CD4-positive, CD25-positive, alpha-beta regulatory T cell (primary cell): ENCODE data around the gene SORCS2. TPM values are rescaled to one million over a fixed set of nuclear protein-coding genes. Genes with fewer than 3 reads are reported as not detected.

Experiments
- ATAC-seq, 2 donors: fragments of 150-1000 bp; cut with Tn5 transposase; one replicate each; pipeline ENCODE4 v1.10.0; 2021; ENCODE audit warnings: low read depth in 2 of 2, moderate number of reproducible peaks in 2 of 2, moderate library complexity in 1 of 2
- DNase-seq, 3 donors: peaks; one replicate each; pipeline versions ENCODE4 v3.0.0 to v3.0.0-alpha.2; 2012 to 2022; ENCODE audit warnings: mixed read lengths in 1 of 3
- H3K27ac ChIP-seq: one replicate; pipeline ENCODE4 v1.7.0; 2013; ENCODE audit warnings: mild to moderate bottlenecking, low read length; ENCODE audit not compliant: insufficient read depth, poor library complexity, severe bottlenecking
- H3K27me3 ChIP-seq: one replicate; pipeline ENCODE4 v1.7.0; 2013; ENCODE audit warnings: low read length; ENCODE audit not compliant: control insufficient read depth, insufficient read depth
- H3K36me3 ChIP-seq: one replicate; pipeline ENCODE4 v1.7.0; 2013; ENCODE audit warnings: mild to moderate bottlenecking, low read length, moderate library complexity; ENCODE audit not compliant: control insufficient read depth, insufficient read depth
- H3K4me1 ChIP-seq: 2 replicates; pipeline ENCODE4 v1.7.0; 2013; ENCODE audit warnings: mild to moderate bottlenecking, low read length; ENCODE audit not compliant: insufficient read depth, control insufficient read depth, poor library complexity, severe bottlenecking
- H3K4me3 ChIP-seq: one replicate; pipeline ENCODE4 v1.7.0; 2013; ENCODE audit warnings: low read depth, mild to moderate bottlenecking, low read length, moderate library complexity
- H3K9me3 ChIP-seq, 2 experiments: 1 replicate in 1 of 2; 2 replicates in 1 of 2; pipeline ENCODE4 v1.7.0; 2013; ENCODE audit warnings: low read length in 2 of 2, mild to moderate bottlenecking in 1 of 2, moderate library complexity in 1 of 2; ENCODE audit not compliant: control insufficient read depth in 2 of 2
- H3K27ac Mint-ChIP-seq, 3 donors: one replicate each; pipeline ENCODE4 v1.8.0; 2020 to 2022; ENCODE audit warnings: mild to moderate bottlenecking in 3 of 3, mixed read lengths in 3 of 3, moderate library complexity in 2 of 3
- H3K27me3 Mint-ChIP-seq: one replicate; pipeline ENCODE4 v1.8.0; 2022; ENCODE audit warnings: mild to moderate bottlenecking, mixed read lengths
- H3K36me3 Mint-ChIP-seq: one replicate; pipeline ENCODE4 v1.8.0; 2020; ENCODE audit warnings: mixed read lengths
- H3K4me1 Mint-ChIP-seq, 4 donors: one replicate each; pipeline ENCODE4 v1.8.0; 2020 to 2022; ENCODE audit warnings: mixed read lengths in 4 of 4, mild to moderate bottlenecking in 1 of 4
- H3K4me3 Mint-ChIP-seq, 4 donors: one replicate each; pipeline ENCODE4 v1.8.0; 2020 to 2022; ENCODE audit warnings: mild to moderate bottlenecking in 4 of 4, mixed read lengths in 4 of 4, moderate library complexity in 3 of 4
- H3K9me3 Mint-ChIP-seq, 7 donors: one replicate each; pipeline ENCODE4 v1.8.0; 2020 to 2022; ENCODE audit warnings: mixed read lengths in 7 of 7, mild to moderate bottlenecking in 3 of 7, moderate library complexity in 2 of 7
- polyA plus RNA-seq, 4 donors: library from polyadenylated mRNA; unstranded; fragments of 300-500 nt; fragmentation: Illumina TruSeq; gene quantifications; one replicate each; pipeline ENCODE4 v1.2.3, GENCODE V29; 2021
- total RNA-seq: library from RNA; stranded (reverse); gene quantifications from one replicate; pipeline ENCODE4 v1.2.3, GENCODE V29; 2022

SORCS2 gene
- total and polyA plus RNA-seq, 5 donors from 2014 or later: not detected

- DNase-seq (no peak), ATAC-seq (no peak)
- Histone ChIP-seq H3K4me3 (no peak overlapping the region), H3K4me1 (no peaks in the 10 kb centered on the region), H3K27ac (no peak overlapping the region), H3K9me3 (no peaks in the 10 kb centered on the region), H3K36me3 (no peaks in the 10 kb centered on the region), H3K27me3 (no peaks in the 10 kb centered on the region)
- Mint-ChIP-seq H3K27ac (no peak overlapping the region), H3K36me3 (no peaks in the 10 kb centered on the region), H3K4me1 (no peaks in the 10 kb centered on the region), H3K27me3 (peaks cover 13% of the 10 kb centered on the region), H3K4me3 (no peak overlapping the region), H3K9me3 (peaks cover 0 to 7% (median 0%) of the 10 kb centered on the region in 7 donors)
These were observed 434.2 kb downstream of the SORCS2 start for GRCh38 chr4:7626531-7626930.

GRCh38 chr4:7627251-7628250 is 435.2 kb downstream of the SORCS2 start:
- H3K9me3 ChIP-seq: no peaks in the 10 kb centered on the region
- Mint-ChIP-seq H3K27ac (no peak overlapping the region), H3K4me1 (no peaks in the 10 kb centered on the region), H3K27me3 (peaks cover 20% of the 10 kb centered on the region), H3K9me3 (peaks cover 0 to 8% (median 0%) of the 10 kb centered on the region in 7 donors), H3K4me3 (no peak overlapping the region), H3K36me3 (no peaks in the 10 kb centered on the region)
- no peak overlapping the region for H3K27ac ChIP-seq
- ATAC-seq: no peak
- no peak overlapping the region for H3K4me3 ChIP-seq
- no peaks in the 10 kb centered on the region for H3K36me3 ChIP-seq
- H3K27me3 ChIP-seq: no peaks in the 10 kb centered on the region
- DNase-seq: no peak
- no peaks in the 10 kb centered on the region for H3K4me1 ChIP-seq

GRCh38 chr4:7628432-7628831 is 436.1 kb downstream of the SORCS2 start:
- H3K9me3 Mint-ChIP-seq: peaks cover 0 to 8% (median 0%) of the 10 kb centered on the region in 7 donors
- H3K9me3 ChIP-seq: no peaks in the 10 kb centered on the region
- H3K4me3 Mint-ChIP-seq: no peak overlapping the region
- DNase-seq (no peak), ATAC-seq (no peak)
- H3K27me3 Mint-ChIP-seq: peaks cover 22% of the 10 kb centered on the region
- H3K4me1 Mint-ChIP-seq: no peaks in the 10 kb centered on the region
- H3K4me3 ChIP-seq: no peak overlapping the region
- no peak overlapping the region for H3K27ac Mint-ChIP-seq
- H3K36me3 Mint-ChIP-seq: no peaks in the 10 kb centered on the region
- H3K36me3 ChIP-seq: no peaks in the 10 kb centered on the region
- H3K27me3 ChIP-seq: no peaks in the 10 kb centered on the region
- no peak overlapping the region for H3K27ac ChIP-seq
- no peaks in the 10 kb centered on the region for H3K4me1 ChIP-seq

GRCh38 chr4:7629501-7630254 is 437.3 kb downstream of the SORCS2 start:
- Histone ChIP-seq H3K9me3 (no peaks in the 10 kb centered on the region), H3K4me1 (no peaks in the 10 kb centered on the region), H3K36me3 (no peaks in the 10 kb centered on the region), H3K27ac (no peak overlapping the region), H3K27me3 (no peaks in the 10 kb centered on the region), H3K4me3 (no peak overlapping the region)
- H3K4me3 Mint-ChIP-seq: no peak overlapping the region
- no peaks in the 10 kb centered on the region for H3K4me1 Mint-ChIP-seq
- no peak for ATAC-seq
- no peak overlapping the region for H3K27ac Mint-ChIP-seq
- H3K9me3 Mint-ChIP-seq: peaks cover 0 to 6% (median 0%) of the 10 kb centered on the region in 7 donors
- peaks cover 22% of the 10 kb centered on the region for H3K27me3 Mint-ChIP-seq
- H3K36me3 Mint-ChIP-seq: no peaks in the 10 kb centered on the region
- DNase-seq: no peak

GRCh38 chr4:7630568-7631287 is 438.4 kb downstream of the SORCS2 start:
- no peak overlapping the region for H3K27ac ChIP-seq

GRCh38 chr4:7631288-7632014 is 439.1 kb downstream of the SORCS2 start:
- ATAC-seq (no peak), DNase-seq (no peak)
- H3K4me3 Mint-ChIP-seq: no peak overlapping the region
- no peak overlapping the region for H3K27ac Mint-ChIP-seq
- H3K36me3 Mint-ChIP-seq: no peaks in the 10 kb centered on the region
- H3K27ac ChIP-seq: no peak overlapping the region
- H3K27me3 Mint-ChIP-seq: peaks cover 22% of the 10 kb centered on the region
- H3K27me3 ChIP-seq: no peaks in the 10 kb centered on the region
- H3K9me3 ChIP-seq: no peaks in the 10 kb centered on the region
- no peaks in the 10 kb centered on the region for H3K4me1 ChIP-seq
- H3K36me3 ChIP-seq: no peaks in the 10 kb centered on the region
- H3K4me3 ChIP-seq: no peak overlapping the region
- H3K4me1 Mint-ChIP-seq: no peaks in the 10 kb centered on the region
- peaks cover 0 to 6% (median 0%) of the 10 kb centered on the region in 7 donors for H3K9me3 Mint-ChIP-seq

More at GRCh38 chr4:7630568-7631287, 438.4 kb downstream of the SORCS2 start:
- ATAC-seq: no peak
- Histone ChIP-seq H3K9me3 (no peaks in the 10 kb centered on the region), H3K4me1 (no peaks in the 10 kb centered on the region), H3K36me3 (no peaks in the 10 kb centered on the region), H3K27me3 (no peaks in the 10 kb centered on the region), H3K4me3 (no peak overlapping the region)
- no peaks in the 10 kb centered on the region for H3K4me1 Mint-ChIP-seq
- no peak overlapping the region for H3K4me3 Mint-ChIP-seq
- no peak overlapping the region for H3K27ac Mint-ChIP-seq
- peaks cover 22% of the 10 kb centered on the region for H3K27me3 Mint-ChIP-seq
- H3K36me3 Mint-ChIP-seq: no peaks in the 10 kb centered on the region
- H3K9me3 Mint-ChIP-seq: peaks cover 0 to 6% (median 0%) of the 10 kb centered on the region in 7 donors
- DNase-seq: no peak

- ATAC-seq: no peak
- H3K4me1 Mint-ChIP-seq: no peaks in the 10 kb centered on the region
These were observed 440.0 kb downstream of the SORCS2 start for GRCh38 chr4:7632341-7632740.

More at GRCh38 chr4:7632341-7632740, 440.0 kb downstream of the SORCS2 start:
- Histone ChIP-seq H3K9me3 (no peaks in the 10 kb centered on the region), H3K36me3 (no peaks in the 10 kb centered on the region), H3K4me3 (no peak overlapping the region), H3K27ac (no peak overlapping the region), H3K4me1 (no peaks in the 10 kb centered on the region), H3K27me3 (no peaks in the 10 kb centered on the region)
- H3K36me3 Mint-ChIP-seq: no peaks in the 10 kb centered on the region
- H3K27me3 Mint-ChIP-seq: peaks cover 22% of the 10 kb centered on the region
- no peak for DNase-seq
- no peak overlapping the region for H3K4me3 Mint-ChIP-seq
- no peak overlapping the region for H3K27ac Mint-ChIP-seq
- H3K9me3 Mint-ChIP-seq: peaks cover 0 to 4% (median 0%) of the 10 kb centered on the region in 7 donors
